Kidney (tissue), 14 donors: ENCODE measurements around the gene PCDHGA8. TPM values are rescaled to one million over a fixed set of nuclear protein-coding genes. Genes with fewer than 3 reads are reported as not detected.
A peak's percentile ranks its signal among the peaks of the same experiment; 100 is the strongest.

Experiments used
- DNase-seq, 5 donors: peaks; one replicate each; pipeline ENCODE4 v3.0.0-alpha.2; 2013 to 2020
- FAIRE-seq: peaks from 2 replicates; lab custom pipeline; 2012; peaks lifted over from hg19 to GRCh38; lab: Jason Lieb, UNC
- H3K27ac ChIP-seq, 2 donors: one replicate each; pipeline ENCODE4 v1.7.0; 2013; ENCODE audit warnings: low read depth in 2 of 2, low read length in 2 of 2, inconsistent platforms in 1 of 2
- H3K27me3 ChIP-seq: one replicate; pipeline ENCODE4 v1.7.1; 2013; ENCODE audit warnings: low read length, inconsistent platforms; ENCODE audit not compliant: control insufficient read depth, insufficient read depth
- H3K36me3 ChIP-seq, 3 donors: one replicate each; pipeline versions ENCODE4 v1.7.0 to v1.7.1; 2013; ENCODE audit warnings: low read length in 3 of 3, control low read depth in 1 of 3, inconsistent platforms in 1 of 3; ENCODE audit not compliant: insufficient read depth in 3 of 3, control insufficient read depth in 2 of 3
- H3K4me1 ChIP-seq, 3 donors: one replicate each; pipeline versions ENCODE4 v1.7.0 to v1.7.1; 2013; ENCODE audit warnings: low read length in 3 of 3, inconsistent platforms in 1 of 3, low read depth in 1 of 3; ENCODE audit not compliant: control insufficient read depth in 2 of 3, insufficient read depth in 2 of 3
- H3K4me3 ChIP-seq, 3 donors: one replicate each; pipeline versions ENCODE4 v1.7.0 to v1.8.1; 2013; ENCODE audit warnings: low read length in 3 of 3, control low read depth in 1 of 3, inconsistent platforms in 1 of 3
- H3K9ac ChIP-seq, 3 donors: one replicate each; pipeline versions ENCODE4 v1.7.0 to v1.7.1; 2013; ENCODE audit warnings: low read length in 3 of 3, control low read depth in 1 of 3, inconsistent platforms in 1 of 3
- H3K9me3 ChIP-seq, 3 donors: one replicate each; pipeline versions ENCODE4 v1.7.0 to v1.7.1; 2013; ENCODE audit warnings: low read length in 3 of 3, control low read depth in 1 of 3, inconsistent platforms in 1 of 3; ENCODE audit not compliant: control insufficient read depth in 2 of 3, insufficient read depth in 1 of 3
- CTCF ChIP-seq: IDR thresholded peaks from 3 replicates; pipeline ENCODE4 v1.5.1; 2012; ENCODE audit warnings: mild to moderate bottlenecking, moderate library complexity, borderline replicate concordance; ENCODE audit not compliant: insufficient read depth; ENCODE audit errors: extremely low read depth
- intact Hi-C: fragments of 100-400 bp; cut with DNase I; formaldehyde crosslinking; loops from one replicate; pipeline ENCODE4 v1.11.1; 2022
- polyA plus RNA-seq: library from polyadenylated mRNA; stranded (reverse); fragments of 350-450 nt; fragmentation: Illumina TruSeq; extraction: RNeasy Lipid Tissue Mini Kit (QIAGEN cat#74804); gene quantifications from one replicate; pipeline ENCODE4 v1.2.3, GENCODE V29; 2014; ENCODE audit warnings: low read depth, low replicate concordance; ENCODE audit not compliant: insufficient read depth
- total RNA-seq: library from RNA; stranded (reverse); fragmentation: NEBNext Ultra II Directional; extraction: Animal tissue kit (Norgen Biotek cat#: 25700); gene quantifications from one replicate; pipeline ENCODE4 v1.2.1, GENCODE V29; 2021
- donor health status: control.
- donor health status: control.
- donor health status: control.
- donor health status: control.
- donor health status: control.
- donor health status: DM: yes; HTN: yes; CAD: no.
- donor health status: Normal renal cell carcinoma (clear cell type).

PCDHGA8 gene
- total and polyA plus RNA-seq, 2 donors from 2014 or later, result 0.09 to 1.8 TPM

- peaks cover 2 to 90% (median 31%) of the 10 kb centered on the region in 3 donors for H3K9me3 ChIP-seq
- H3K27ac ChIP-seq, result no peak overlapping the region
- H3K9ac ChIP-seq, result no peak overlapping the region
- H3K36me3 ChIP-seq, result no peaks in the 10 kb centered on the region
- no peaks in the 10 kb centered on the region for H3K27me3 ChIP-seq
- H3K4me3 ChIP-seq, result peak overlapping the region in 2 of 3 donors; percentile 16 to 36
- no peaks in the 10 kb centered on the region for H3K4me1 ChIP-seq
- intact Hi-C loops, result no loop called here
- no peak for FAIRE-seq
- DNase-seq, result no peak
- TF ChIP-seq CTCF, result no peak
Observed at GRCh38 chr5:141360685-141361084, 31.7 kb upstream of the PCDHGA8 start.

GRCh38 chr5:141362719-141363118 lies 29.7 kb upstream of the PCDHGA8 start:
- no peak for TF ChIP-seq CTCF
- no peak for FAIRE-seq
- intact Hi-C loops, result no loop called here
- Histone ChIP-seq H3K9ac (no peak overlapping the region), H3K4me1 (no peaks in the 10 kb centered on the region), H3K36me3 (no peaks in the 10 kb centered on the region), H3K27me3 (no peaks in the 10 kb centered on the region), H3K27ac (no peak overlapping the region), H3K9me3 (peaks cover 0 to 81% (median 29%) of the 10 kb centered on the region in 3 donors), H3K4me3 (no peak overlapping the region)
- no peak for DNase-seq

- Histone ChIP-seq H3K9ac (no peak within 1 kb of the TSS), H3K4me3 (peak within 1 kb of the TSS in 2 of 3 donors; percentile 7 to 21), H3K27ac (no peak within 1 kb of the TSS), H3K36me3 (no peaks in the 10 kb centered on the region), H3K4me1 (no peaks in the 10 kb centered on the region), H3K9me3 (peaks cover 0 to 74% (median 29%) of the 10 kb centered on the region in 3 donors), H3K27me3 (no peaks in the 10 kb centered on the region)
- no peak for FAIRE-seq
- intact Hi-C loops, result no loop called here
- DNase-seq, result no peak
- no peak for TF ChIP-seq CTCF
Observed at GRCh38 chr5:141363952-141364660, 28.3 kb upstream of the PCDHGA8 start, which contains the start of gene PCDHGA5. Gene PCDHGA5, plus strand, starts transcription at chr5:141364162. Its CDS starts 169 bp downstream, at chr5:141364331.
